H1 (cell line): Measurements from ENCODE around the gene LOX. TPM values are rescaled to one million over a fixed set of nuclear protein-coding genes. Genes with fewer than 3 reads are reported as not detected.

Source experiments
- CTCF ChIA-PET: fragments of 300-600 bp; sonication (Branson Sonifier 250); formaldehyde crosslinking; loops from one replicate; lab custom pipeline; 2021; ENCODE audit not compliant: partially characterized antibody; lab: Charles Lee
- POLR2A ChIA-PET: fragments of 300-600 bp; sonication (Branson Sonifier 250); formaldehyde crosslinking; loops from one replicate; lab custom pipeline; 2021; ENCODE audit warnings: inconsistent platforms; ENCODE audit not compliant: partially characterized antibody; lab: Charles Lee
- DNase-seq, 2 experiments: peaks; one replicate each; pipeline versions ENCODE4 v3.0.0 to v3.0.0-alpha.2; 2010 to 2022; ENCODE audit warnings: low spot score in 2 of 2, low read depth in 1 of 2, mixed read lengths in 1 of 2
- FAIRE-seq: peaks from 2 replicates; lab custom pipeline; 2011; peaks lifted over from hg19 to GRCh38; lab: Jason Lieb, UNC
- H2AFZ ChIP-seq: 2 replicates; pipeline ENCODE4 v1.8.1; 2012; ENCODE audit warnings: low read length, inconsistent platforms
- H2AK5ac ChIP-seq: 2 replicates; pipeline ENCODE4 v1.6.1; 2013; ENCODE audit warnings: low read depth, low read length
- H2BK120ac ChIP-seq: replicated peaks from 2 replicates; pipeline ENCODE3; 2013; ENCODE audit warnings: low read depth, low read length, inconsistent platforms
- H2BK12ac ChIP-seq: 2 replicates; pipeline ENCODE4 v1.6.1; 2013; ENCODE audit warnings: low read depth, low read length
- H2BK15ac ChIP-seq: 2 replicates; pipeline ENCODE4 v1.6.1; 2013; ENCODE audit warnings: low read length
- H2BK20ac ChIP-seq: 2 replicates; pipeline ENCODE4 v1.6.1; 2013; ENCODE audit warnings: low read length
- H2BK5ac ChIP-seq: 2 replicates; pipeline ENCODE4 v1.6.1; 2013; ENCODE audit warnings: low read depth, low read length
- H3K14ac ChIP-seq: 2 replicates; pipeline ENCODE4 v1.6.1; 2013; ENCODE audit warnings: inconsistent platforms; ENCODE audit not compliant: insufficient read length
- H3K18ac ChIP-seq: 2 replicates; pipeline ENCODE4 v1.6.1; 2013; ENCODE audit warnings: low read length; ENCODE audit errors: extremely low read depth
- H3K23ac ChIP-seq: 2 replicates; pipeline ENCODE4 v1.6.1; 2013; ENCODE audit warnings: inconsistent platforms; ENCODE audit not compliant: insufficient read length
- H3K23me2 ChIP-seq: 2 replicates; pipeline ENCODE4 v1.6.1; 2013; ENCODE audit warnings: low read depth, low read length
- H3K27ac ChIP-seq: 2 replicates; pipeline ENCODE4 v1.6.1; 2011; ENCODE audit warnings: low read depth, low read length, inconsistent platforms
- H3K27me3 ChIP-seq, 4 experiments: replicated peaks in 1 of 4; 1 replicate in 1 of 4; 2 replicates in 3 of 4; pipeline versions ENCODE4 v1.6.1 to v1.8.1; 2011 to 2013; ENCODE audit warnings: low read length in 3 of 4, mild to moderate bottlenecking in 3 of 4, inconsistent platforms in 2 of 4, mixed read lengths in 2 of 4, moderate library complexity in 1 of 4; ENCODE audit not compliant: control insufficient read depth in 3 of 4, insufficient read depth in 3 of 4; ENCODE audit errors: extremely low read depth in 1 of 4
- H3K36me3 ChIP-seq, 4 experiments: 2 replicates each; pipeline versions ENCODE4 v1.6.1 to v1.8.1; 2011 to 2013; ENCODE audit warnings: mild to moderate bottlenecking in 4 of 4, low read length in 3 of 4, moderate library complexity in 2 of 4, control low read depth in 1 of 4, inconsistent platforms in 1 of 4; ENCODE audit not compliant: insufficient read depth in 4 of 4, control insufficient read depth in 2 of 4
- H3K4ac ChIP-seq: replicated peaks from 2 replicates; pipeline ENCODE3; 2013; ENCODE audit warnings: low read length, low read depth, mixed read lengths, inconsistent platforms; ENCODE audit not compliant: insufficient read length
- H3K4me1 ChIP-seq, 4 experiments: replicated peaks in 1 of 4; 1 replicate in 1 of 4; 2 replicates in 3 of 4; pipeline versions ENCODE4 v1.6.1 to v1.8.1; 2011 to 2013; ENCODE audit warnings: low read length in 3 of 4, inconsistent platforms in 2 of 4, mixed read lengths in 1 of 4; ENCODE audit not compliant: insufficient read depth in 4 of 4, control insufficient read depth in 3 of 4
- H3K4me2 ChIP-seq, 2 experiments: 2 replicates each; pipeline versions ENCODE4 v1.6.1 to v1.8.1; 2011 to 2013; ENCODE audit warnings: low read depth in 2 of 2, low read length in 2 of 2, control low read depth in 1 of 2, inconsistent platforms in 1 of 2, mild to moderate bottlenecking in 1 of 2; ENCODE audit not compliant: insufficient read depth in 1 of 2
- H3K4me3 ChIP-seq, 4 experiments: fragments of 200-600, 300-600 bp in 1 of 4; sonication (generic), shearing (Covaris generic), sonication (Bioruptor Twin) in 1 of 4; 2 replicates each; pipeline versions ENCODE4 v1.5.1 to v1.8.1; 2011 to 2016; ENCODE audit warnings: low read length in 4 of 4, low read depth in 3 of 4, control low read depth in 2 of 4, inconsistent platforms in 2 of 4, mild to moderate bottlenecking in 2 of 4, mixed read lengths in 1 of 4, moderate library complexity in 1 of 4; ENCODE audit not compliant: insufficient read depth in 2 of 4; ENCODE audit errors: extremely low read depth in 1 of 4
- H3K56ac ChIP-seq: replicated peaks from 2 replicates; pipeline ENCODE3; 2013; ENCODE audit warnings: low read depth, mild to moderate bottlenecking, mixed read lengths, low read length, inconsistent platforms; ENCODE audit not compliant: insufficient read length
- H3K79me1 ChIP-seq: 2 replicates; pipeline ENCODE4 v1.6.1; 2013; ENCODE audit warnings: low read depth, low read length, control low read depth
- H3K79me2 ChIP-seq, 2 experiments: 2 replicates each; pipeline versions ENCODE4 v1.6.1 to v1.8.1; 2012 to 2013; ENCODE audit warnings: low read length in 2 of 2, mild to moderate bottlenecking in 2 of 2, inconsistent platforms in 1 of 2; ENCODE audit not compliant: insufficient read depth in 2 of 2, control insufficient read depth in 1 of 2
- H3K9ac ChIP-seq, 4 experiments: replicated peaks in 1 of 4; 1 replicate in 1 of 4; 2 replicates in 3 of 4; pipeline versions ENCODE4 v1.6.1 to v1.8.1; 2011 to 2013; ENCODE audit warnings: low read depth in 3 of 4, low read length in 3 of 4, control low read depth in 2 of 4, mild to moderate bottlenecking in 2 of 4, moderate library complexity in 2 of 4, inconsistent platforms in 1 of 4; ENCODE audit errors: extremely low read depth in 1 of 4
- H3K9me3 ChIP-seq, 2 experiments: 2 replicates each; pipeline versions ENCODE4 v1.6.1 to v1.8.1; 2012 to 2013; ENCODE audit warnings: mild to moderate bottlenecking in 2 of 2, moderate library complexity in 2 of 2, control low read depth in 1 of 2, inconsistent platforms in 1 of 2, low read depth in 1 of 2, low read length in 1 of 2, mixed read lengths in 1 of 2; ENCODE audit not compliant: insufficient read depth in 2 of 2
- H4K20me1 ChIP-seq, 2 experiments: replicated peaks in 1 of 2; 2 replicates each; pipeline versions ENCODE3 to v1.8.1; 2011 to 2013; ENCODE audit warnings: inconsistent platforms in 2 of 2, low read length in 2 of 2, mild to moderate bottlenecking in 1 of 2; ENCODE audit not compliant: insufficient read depth in 2 of 2, control insufficient read depth in 1 of 2
- H4K5ac ChIP-seq: 2 replicates; pipeline ENCODE4 v1.6.1; 2013; ENCODE audit warnings: low read length, low read depth, mixed read lengths, inconsistent platforms; ENCODE audit not compliant: insufficient read length
- H4K8ac ChIP-seq: 2 replicates; pipeline ENCODE4 v1.8.0; 2013; ENCODE audit warnings: mild to moderate bottlenecking, moderate library complexity, low read length, inconsistent platforms; ENCODE audit not compliant: insufficient read depth; ENCODE audit errors: extremely low read depth
- H4K91ac ChIP-seq: replicated peaks from 2 replicates; pipeline ENCODE3; 2013; ENCODE audit warnings: low read length, mixed read lengths, inconsistent platforms; ENCODE audit not compliant: insufficient read length
- CBX8 ChIP-seq: fragments of 300-800, 300-1000 bp; sonication (generic); IDR thresholded peaks from 2 replicates; pipeline ENCODE4 v1.7.1; 2016; ENCODE audit warnings: low read depth, low read length, borderline replicate concordance
- CEBPB ChIP-seq: IDR thresholded peaks from 2 replicates; pipeline ENCODE4 v1.6.1; 2012; ENCODE audit warnings: low read depth, low read length
- RAD21 ChIP-seq, 2 experiments: IDR thresholded peaks in 1 of 2; conservative IDR thresholded peaks in 1 of 2; 2 replicates each; pipeline ENCODE4 v1.6.1; 2011; ENCODE audit warnings: low read depth in 2 of 2, low read length in 2 of 2, improper control_type of control experiment in 1 of 2, inconsistent platforms in 1 of 2, mild to moderate bottlenecking in 1 of 2, moderate library complexity in 1 of 2
- SP2 ChIP-seq: IDR thresholded peaks from 2 replicates; pipeline ENCODE4 v1.6.1; 2012; ENCODE audit warnings: mild to moderate bottlenecking, low read length, inconsistent platforms
- SP4 ChIP-seq: IDR thresholded peaks from 2 replicates; pipeline ENCODE4 v1.6.1; 2012; ENCODE audit warnings: low read length, inconsistent platforms
- TAF7 ChIP-seq: optimal IDR thresholded peaks from 2 replicates; pipeline ENCODE3; 2011; ENCODE audit warnings: low read depth, mild to moderate bottlenecking, inconsistent platforms, low read length, moderate library complexity, borderline replicate concordance
- TEAD4 ChIP-seq: IDR thresholded peaks from 2 replicates; pipeline ENCODE4 v1.6.1; 2012; ENCODE audit warnings: low read depth, low read length, inconsistent platforms, mixed read lengths
- WGBS, 2 experiments: shearing (Covaris generic) in 1 of 2; methylation state at CpG; one replicate each; pipeline versions ENCODE4 v1.1.6 to v1.1.7; 2013 to 2015; ENCODE audit warnings: low lambda C conversion rate in 2 of 2, mixed read lengths in 2 of 2, inconsistent platforms in 1 of 2, low coverage in 1 of 2, missing lambda C conversion rate in 1 of 2; ENCODE audit not compliant: insufficient replicate concordance in 2 of 2, insufficient coverage in 1 of 2, insufficient read length in 1 of 2; ENCODE audit errors: extremely low coverage in 1 of 2, missing lambda C conversion rate in 1 of 2; 5-methylcytosine and 5-hydroxymethylcytosine counted together
- polyA plus RNA-seq, 7 experiments: library from polyadenylated mRNA; depleted of rRNA in 3 of 7; stranded (reverse) in 5 of 7; unstranded in 2 of 7; fragments of >200 nt in 5 of 7; fragments of 200-250 nt in 2 of 7; gene quantifications; 1 replicate in 5 of 7; 2 replicates in 1 of 7; 4 replicates in 1 of 7; pipeline versions ENCODE4 v1.2.1 to v1.2.3, GENCODE V29; 2011 to 2013; ENCODE audit warnings: missing spikeins in 2 of 7, mixed read lengths in 2 of 7
- total RNA-seq: library from RNA; stranded (reverse); fragmentation: NEBNext Ultra II Directional; extraction: Animal tissue kit (Norgen Biotek cat#: 25700); gene quantifications from 2 replicates; pipeline ENCODE4 v1.2.1, GENCODE V29; 2021

The LOX gene
- total and polyA plus RNA-seq, 2 of the 8 experiments (the other 6 are each of a cell fraction or from before 2014, with no cell fraction given): 1.1 to 2.2 TPM

DNA sequence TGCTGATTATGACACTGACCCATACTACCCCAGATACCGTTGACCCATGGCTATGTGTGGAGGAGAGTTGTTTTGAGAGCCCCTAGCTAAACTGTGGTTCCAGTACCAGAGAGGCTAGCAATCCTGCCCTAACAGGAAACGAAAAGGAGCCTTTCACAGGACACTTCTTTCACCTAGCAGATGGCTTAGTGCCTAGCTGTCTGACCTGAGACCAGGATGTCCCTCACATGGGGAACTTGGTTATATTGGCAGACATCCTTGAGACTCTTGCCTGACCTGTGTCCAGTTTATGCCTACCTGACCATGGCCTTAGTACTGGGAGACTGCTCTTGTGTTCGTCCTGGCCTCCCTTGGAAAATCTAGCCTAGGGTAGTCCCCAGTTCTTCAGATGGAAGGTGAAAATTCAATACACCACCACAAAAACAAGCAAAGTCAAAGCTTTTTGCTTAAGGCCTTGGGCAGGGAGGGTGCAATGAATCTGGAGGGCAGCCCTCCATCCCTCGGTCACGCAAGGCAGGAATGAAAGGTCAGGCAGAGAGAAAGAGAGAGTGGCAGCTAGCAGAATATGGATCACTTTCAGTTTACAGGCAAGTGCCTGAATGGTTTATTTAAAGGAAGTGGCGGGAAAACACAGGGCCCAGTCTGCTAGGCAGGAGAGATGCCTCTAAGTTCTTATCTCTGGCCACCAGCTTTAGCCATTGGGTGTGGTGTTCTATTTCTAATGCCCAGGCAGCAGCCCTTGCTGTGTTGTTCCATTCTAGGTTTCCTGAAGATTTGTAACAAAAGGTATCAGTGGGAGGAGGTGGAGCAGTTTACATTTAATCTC lies 34.9 kb upstream of the LOX start:
- no peaks in the 10 kb centered on the region for H3K23me2 ChIP-seq
- H2BK15ac ChIP-seq: no peak overlapping the region; the same call in 1 of the 2 replicates
- H3K79me2 ChIP-seq: no peaks in the 10 kb centered on the region
- H4K5ac ChIP-seq: no peak overlapping the region
- no peak overlapping the region for H3K14ac ChIP-seq
- no peak for DNase-seq
- no peak overlapping the region for H3K56ac ChIP-seq
- no peak overlapping the region for H3K27ac ChIP-seq
- H3K23ac ChIP-seq: no peak overlapping the region
- H2AK5ac ChIP-seq: no peak overlapping the region
- peak overlapping the region; percentile 18; the same call in 1 of the 2 replicates for H2BK12ac ChIP-seq
- H3K27me3 ChIP-seq: no peaks in the 10 kb centered on the region
- no peaks in the 10 kb centered on the region for H4K20me1 ChIP-seq
- no peak overlapping the region for H3K4ac ChIP-seq
- no peak overlapping the region for H4K91ac ChIP-seq
- H3K36me3 ChIP-seq: no peaks in the 10 kb centered on the region
- H2BK20ac ChIP-seq: no peak overlapping the region
- CTCF ChIA-PET: interaction anchor here (1.0 to 4.1 kb wide), 6 partner anchors 9 to 43 kb away, joined by 3 to 28 read pairs (median 4); no protein-coding TSS in a partner anchor
- TF ChIP-seq SP4 (no peak), CEBPB (no peak), RAD21 (IDR thresholded peaks at IDR 0.05 in 1 of 2, conservative IDR thresholded peaks at IDR 0.05 in 1 of 2; ENCODE audit: low read depth in 2 of 2, low read length in 2 of 2) (no peak), SP2 (no peak), TAF7 (no peak), TEAD4 (no peak), CBX8 (no peak)
- TF ChIP-seq, all 59 proteins: peak for 0
- no peaks in the 10 kb centered on the region for H3K4me1 ChIP-seq
- 86% methylated on average over 5 of the region's 6 CpGs; no CpG with 5 or more reads in 1 of the 2 experiments for WGBS, 2 experiments
- no peak overlapping the region for H3K4me2 ChIP-seq
- no peak overlapping the region for H2BK120ac ChIP-seq
- H3K4me3 ChIP-seq: no peak overlapping the region
- H4K8ac ChIP-seq: no peak overlapping the region
- H2BK5ac ChIP-seq: no peak overlapping the region
- no peaks in the 10 kb centered on the region for H3K9me3 ChIP-seq
- H3K9ac ChIP-seq: no peak overlapping the region; a peak in 1 of 7 replicates
- no peak overlapping the region for H3K18ac ChIP-seq
- 0 out of 2 replicates have a peak overlapping the region, but pooled peaks have one; percentile 24 for H2AFZ ChIP-seq
- FAIRE-seq: no peak
- POLR2A ChIA-PET: no interaction called here
- H3K79me1 ChIP-seq: no peaks in the 10 kb centered on the region
